ENCODE data around the gene MIEF2. TPM values are rescaled to one million over a fixed set of nuclear protein-coding genes. Genes with fewer than 3 reads are reported as not detected.

Gene MIEF2
- total RNA-seq, 2 experiments from 2014 or later = 3.3 to 5.2 TPM

DNA sequence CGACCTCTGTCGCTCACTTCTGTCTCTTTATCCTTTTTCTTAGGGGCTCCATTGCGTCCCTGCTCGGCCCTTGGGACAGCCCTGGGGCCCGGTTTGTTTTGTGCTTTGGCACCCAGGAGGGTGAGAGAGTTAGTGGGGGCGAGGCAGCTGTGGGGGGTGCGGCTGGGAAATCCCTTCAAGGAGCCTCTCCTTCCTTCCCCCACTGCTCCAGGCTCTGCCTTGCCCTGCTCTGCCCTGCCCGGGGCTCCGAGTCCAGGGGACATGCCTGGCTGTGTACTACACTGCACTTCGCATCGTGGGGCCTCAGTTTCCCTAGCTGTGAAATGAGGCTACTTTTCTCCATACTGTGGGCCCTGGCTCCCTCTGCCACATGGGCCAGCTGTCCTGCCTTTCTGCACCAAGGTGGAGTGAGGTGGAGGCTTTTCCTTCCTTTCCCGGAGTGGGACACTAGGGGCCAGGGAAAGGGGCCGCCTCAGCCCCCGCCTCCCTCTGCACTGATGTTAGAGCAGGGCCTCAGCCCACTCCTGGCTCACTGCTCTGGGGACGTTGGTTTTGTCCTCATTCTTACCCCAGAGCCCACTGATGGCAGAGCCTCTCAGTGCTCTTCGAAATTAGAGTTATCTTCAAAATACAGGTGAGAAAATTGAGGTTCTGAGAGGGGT, 34.0 kb upstream of the MIEF2 start:
- Mint-ChIP-seq H3K27me3 (no peaks in the 10 kb centered on the region), H3K36me3 (ENCODE audit: low read depth) (no peaks in the 10 kb centered on the region), H3K9me3 (ENCODE audit: low read depth) (no peaks in the 10 kb centered on the region), H3K27ac (peak overlapping the region; percentile 71), H3K4me1 (peaks cover 18% of the 10 kb centered on the region), H3K4me3 (peak overlapping the region; percentile 82)
- ATAC-seq = no peak
- POLR2A ChIA-PET = no interaction called here
- intact Hi-C loops (cut with DNase I, micrococcal nuclease) = loop anchor here in 1 of 2 experiments (5.0 kb wide), 1 partner anchor 44 kb away; the partner anchor contains the start of gene ALKBH5
- DNase-seq = peak; percentile 25
- CTCF ChIA-PET = interaction anchor here (0.6 kb wide), 1 partner anchor 42 kb away, joined by 6 read pairs; no protein-coding TSS in a partner anchor

- Mint-ChIP-seq H3K4me3 (no peak overlapping the region), H3K4me1 (peaks cover 18% of the 10 kb centered on the region), H3K27ac (no peak overlapping the region), H3K9me3 (ENCODE audit: low read depth) (no peaks in the 10 kb centered on the region), H3K36me3 (ENCODE audit: low read depth) (no peaks in the 10 kb centered on the region), H3K27me3 (no peaks in the 10 kb centered on the region)
- DNase-seq (no peak), ATAC-seq (no peak)
- ChIA-PET POLR2A (no interaction called here), CTCF (no interaction called here)
- intact Hi-C loops (cut with DNase I, micrococcal nuclease) = loop anchor here in 1 of 2 experiments (5.0 kb wide), 1 partner anchor 45 kb away; the partner anchor contains the start of gene ALKBH5
Observed at GRCh38 chr17:18227635-18228034, 32.8 kb upstream of the MIEF2 start.

DNA sequence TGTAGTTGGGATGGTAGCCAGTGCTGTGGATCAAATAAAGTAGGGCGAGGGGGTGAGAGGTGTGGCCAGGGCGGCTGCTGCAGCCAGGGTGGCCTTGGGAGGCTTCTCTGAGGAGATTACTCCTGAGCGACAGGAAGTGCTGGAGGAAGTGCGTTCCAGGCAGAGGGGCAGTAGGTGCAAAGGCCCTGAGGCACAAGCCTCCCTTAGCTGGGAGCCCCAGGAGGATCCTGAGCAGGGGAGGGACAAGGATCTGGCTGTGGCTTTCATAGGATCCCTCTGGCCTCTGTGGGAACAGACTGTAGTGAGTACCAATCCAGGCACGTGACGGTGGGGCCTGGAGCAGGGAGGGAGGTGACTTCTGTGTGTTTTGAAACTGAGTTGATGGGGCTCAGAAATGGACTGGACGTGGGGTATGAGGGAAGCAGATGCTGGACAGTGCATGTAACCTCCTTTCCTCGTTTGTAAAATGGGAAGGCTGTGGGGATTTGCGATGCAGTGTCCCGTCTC, 32.2 kb upstream of the MIEF2 start:
- no peak for ATAC-seq
- CTCF ChIA-PET = no interaction called here
- H3K27ac Mint-ChIP-seq = no peak overlapping the region
- no peak for DNase-seq
- no peaks in the 10 kb centered on the region for H3K36me3 Mint-ChIP-seq (ENCODE audit: low read depth)
- H3K4me1 Mint-ChIP-seq = peaks cover 18% of the 10 kb centered on the region
- intact Hi-C loops (cut with DNase I, micrococcal nuclease) = loop anchor here in 1 of 2 experiments (5.0 kb wide), 1 partner anchor 46 kb away; the partner anchor contains the start of gene ALKBH5
- H3K9me3 Mint-ChIP-seq (ENCODE audit: low read depth) = no peaks in the 10 kb centered on the region
- no peak overlapping the region for H3K4me3 Mint-ChIP-seq
- POLR2A ChIA-PET = no interaction called here
- no peaks in the 10 kb centered on the region for H3K27me3 Mint-ChIP-seq

DNA sequence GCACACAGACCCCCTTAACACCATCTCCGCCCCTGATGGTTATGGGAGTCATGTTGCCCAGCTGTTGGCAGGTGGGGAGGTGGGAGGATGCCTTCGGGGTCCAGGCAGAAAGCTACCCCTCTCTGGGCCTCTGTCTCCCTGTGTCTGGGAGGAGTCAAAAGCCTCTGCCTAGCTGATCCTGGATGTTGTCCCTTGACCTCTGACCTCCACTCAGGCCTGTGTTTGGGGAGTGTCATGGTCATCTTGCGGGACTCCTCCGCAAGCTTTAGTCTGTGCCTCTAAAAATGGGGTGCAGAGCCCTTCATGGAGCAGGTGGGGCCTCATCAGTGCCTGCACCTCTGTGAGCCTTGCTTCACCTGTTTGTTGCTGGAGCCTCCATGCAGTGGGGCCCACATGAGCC, 31.2 kb upstream of the MIEF2 start:
- no peak for DNase-seq
- intact Hi-C loops (cut with DNase I, micrococcal nuclease) = loop anchor here in 1 of 2 experiments (5.0 kb wide), 1 partner anchor 47 kb away; the partner anchor contains the start of gene ALKBH5
- Mint-ChIP-seq H3K4me3 (no peak overlapping the region), H3K27ac (no peak overlapping the region), H3K9me3 (ENCODE audit: low read depth) (no peaks in the 10 kb centered on the region), H3K27me3 (no peaks in the 10 kb centered on the region), H3K4me1 (peaks cover 18% of the 10 kb centered on the region), H3K36me3 (ENCODE audit: low read depth) (no peaks in the 10 kb centered on the region)
- no peak for ATAC-seq
- ChIA-PET POLR2A (no interaction called here), CTCF (interaction anchor here (1.0 kb wide), 1 partner anchor 11 kb away, joined by 3 read pairs; no protein-coding TSS in a partner anchor)

DNA sequence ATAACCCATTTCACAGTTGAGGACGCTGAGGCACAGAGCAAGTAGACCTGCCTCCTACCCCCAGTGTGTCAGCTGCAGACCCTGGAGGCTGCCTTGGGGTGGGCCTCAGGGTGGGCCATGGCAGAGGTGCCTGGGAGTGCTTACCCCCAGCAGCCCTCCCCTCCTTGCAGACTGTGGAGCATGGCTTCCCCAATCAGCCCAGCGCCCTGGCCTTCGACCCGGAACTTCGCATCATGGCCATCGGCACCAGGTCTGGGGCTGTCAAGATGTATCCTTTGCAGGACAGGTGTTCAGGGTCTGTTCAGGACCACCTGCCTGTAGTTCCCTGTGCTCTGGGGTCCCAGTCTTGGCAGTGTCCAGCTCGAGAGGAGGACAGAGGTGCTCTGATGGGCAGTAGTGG, 30.7 kb upstream of the MIEF2 start:
- no peaks in the 10 kb centered on the region for H3K9me3 Mint-ChIP-seq (ENCODE audit: low read depth)
- ChIA-PET POLR2A (no interaction called here), CTCF (interaction anchor here (1.0 kb wide), 1 partner anchor 12 kb away, joined by 3 read pairs; no protein-coding TSS in a partner anchor)
- H3K4me1 Mint-ChIP-seq = peaks cover 19% of the 10 kb centered on the region
- no peak overlapping the region for H3K4me3 Mint-ChIP-seq
- no peak for ATAC-seq
- no peak overlapping the region for H3K27ac Mint-ChIP-seq
- no peaks in the 10 kb centered on the region for H3K27me3 Mint-ChIP-seq
- DNase-seq = no peak
- peaks cover 2% of the 10 kb centered on the region for H3K36me3 Mint-ChIP-seq (ENCODE audit: low read depth)
- intact Hi-C loops (cut with DNase I, micrococcal nuclease) = loop anchor here in 1 of 2 experiments (5.0 kb wide), 1 partner anchor 47 kb away; the partner anchor contains the start of gene ALKBH5

DNA sequence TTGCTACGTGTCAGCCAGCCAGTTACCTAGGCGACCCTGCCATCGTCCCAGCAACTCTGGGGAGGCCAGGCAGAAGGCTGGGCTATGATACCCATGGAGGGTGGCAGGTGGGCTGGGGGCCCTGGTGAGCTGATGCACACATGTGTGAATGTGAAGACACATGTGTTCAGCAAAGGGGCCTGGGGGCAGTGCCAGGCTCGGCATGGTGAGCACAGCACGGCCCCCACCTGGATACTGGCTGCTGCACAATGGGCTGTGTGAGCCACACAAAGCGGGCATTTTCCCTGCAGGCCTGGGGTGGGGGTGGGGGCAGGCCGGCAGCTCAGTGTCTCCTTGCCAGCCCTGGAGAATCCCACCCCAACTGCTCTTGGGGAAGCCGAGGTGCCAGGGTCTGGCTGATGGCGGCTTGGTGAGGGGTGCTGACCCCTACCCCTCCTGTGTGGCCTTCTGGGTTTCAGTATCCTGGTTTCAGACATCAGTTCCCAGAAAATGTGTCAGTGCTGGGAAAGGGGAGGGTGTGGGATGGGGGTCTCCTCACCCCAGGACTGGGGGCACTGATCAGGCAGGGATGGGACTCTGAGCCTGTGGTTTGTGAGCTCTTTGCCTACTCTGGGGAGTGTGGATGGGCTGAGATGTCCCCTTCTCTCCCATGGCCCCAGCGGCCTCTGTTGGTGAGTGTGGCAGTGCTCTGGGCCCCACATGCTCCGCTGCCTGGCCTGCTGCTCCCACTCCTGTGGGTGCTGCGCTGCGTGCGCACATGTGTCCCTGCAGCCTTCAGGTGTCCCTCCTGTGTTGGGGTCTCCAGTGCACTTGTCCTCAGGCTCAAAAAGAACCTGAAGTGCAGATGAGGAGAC, 29.9 kb upstream of the MIEF2 start:
- H3K9me3 Mint-ChIP-seq (ENCODE audit: low read depth) = no peaks in the 10 kb centered on the region
- no peak overlapping the region for H3K27ac Mint-ChIP-seq
- no peaks in the 10 kb centered on the region for H3K27me3 Mint-ChIP-seq
- POLR2A ChIA-PET = no interaction called here
- intact Hi-C loops (cut with DNase I, micrococcal nuclease) = no loop called here
- peaks cover 21% of the 10 kb centered on the region for H3K4me1 Mint-ChIP-seq
- H3K4me3 Mint-ChIP-seq = no peak overlapping the region
- ATAC-seq (no peak), DNase-seq (no peak)
- peaks cover 6% of the 10 kb centered on the region for H3K36me3 Mint-ChIP-seq (ENCODE audit: low read depth)
- CTCF ChIA-PET = interaction anchor here (1.0 kb wide), 1 partner anchor 25 kb away, joined by 3 read pairs; no protein-coding TSS in a partner anchor

DNA sequence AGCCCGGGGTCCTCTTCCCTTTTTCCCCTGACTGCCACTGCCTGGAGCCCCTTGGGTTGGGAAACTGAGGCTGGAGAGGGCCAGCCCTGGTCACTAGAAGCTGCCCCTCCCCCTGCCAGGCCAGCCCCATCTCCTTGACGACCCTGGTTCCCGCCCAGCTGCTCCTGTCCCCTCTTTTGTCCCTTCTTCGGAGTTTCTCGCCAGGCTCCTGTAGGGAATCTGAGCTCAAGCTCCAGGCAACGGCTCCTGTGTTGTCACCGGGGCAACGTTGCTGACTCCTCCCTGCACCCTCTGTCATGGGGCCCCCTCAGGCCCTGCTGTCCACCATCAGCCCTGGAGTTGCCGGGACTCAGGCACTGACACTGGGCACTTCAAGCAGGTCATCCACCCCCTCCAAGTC, 29.3 kb upstream of the MIEF2 start:
- H3K4me1 Mint-ChIP-seq = peaks cover 28% of the 10 kb centered on the region
- H3K27ac Mint-ChIP-seq = no peak overlapping the region
- no peak overlapping the region for H3K4me3 Mint-ChIP-seq
- no peaks in the 10 kb centered on the region for H3K27me3 Mint-ChIP-seq
- H3K9me3 Mint-ChIP-seq (ENCODE audit: low read depth) = no peaks in the 10 kb centered on the region
- CTCF ChIA-PET = interaction anchor here (1.0 kb wide), 1 partner anchor 24 kb away, joined by 3 read pairs; no protein-coding TSS in a partner anchor
- intact Hi-C loops (cut with DNase I, micrococcal nuclease) = no loop called here
- ATAC-seq (no peak), DNase-seq (no peak)
- H3K36me3 Mint-ChIP-seq (ENCODE audit: low read depth) = peaks cover 6% of the 10 kb centered on the region
- POLR2A ChIA-PET = no interaction called here

DNA sequence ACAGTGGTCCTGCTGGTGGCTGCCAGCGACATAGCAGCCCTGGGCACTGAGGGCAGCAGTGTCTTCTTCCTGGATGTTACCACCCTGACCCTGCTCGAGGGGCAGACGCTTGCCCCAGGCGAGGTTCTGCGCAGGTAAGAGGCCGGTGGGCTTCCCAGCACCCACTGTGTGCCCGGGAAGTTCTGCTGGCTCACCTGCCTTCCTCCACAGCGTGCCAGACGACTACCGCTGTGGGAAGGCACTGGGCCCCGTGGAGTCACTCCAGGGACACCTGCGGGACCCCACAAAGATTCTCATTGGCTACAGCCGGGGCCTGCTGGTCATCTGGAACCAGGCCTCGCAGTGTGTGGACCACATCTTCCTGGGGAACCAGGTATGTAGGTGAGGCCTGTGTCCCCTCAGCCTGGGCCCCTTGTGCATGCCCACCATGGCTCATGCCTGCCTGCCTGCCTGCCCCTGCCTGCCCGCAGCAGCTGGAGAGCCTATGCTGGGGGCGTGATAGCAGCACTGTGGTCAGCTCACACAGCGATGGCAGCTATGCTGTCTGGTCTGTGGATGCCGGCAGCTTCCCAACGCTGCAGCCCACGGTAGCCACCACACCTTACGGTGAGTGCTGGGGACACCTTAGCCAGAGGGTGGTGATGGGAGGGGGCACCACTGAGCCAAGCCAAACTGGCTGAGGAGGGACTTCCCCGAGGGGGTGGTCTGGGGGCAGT, 26.5 kb upstream of the MIEF2 start:
- peaks cover 9% of the 10 kb centered on the region for H3K36me3 Mint-ChIP-seq (ENCODE audit: low read depth)
- peaks cover 16% of the 10 kb centered on the region for H3K4me1 Mint-ChIP-seq
- no peaks in the 10 kb centered on the region for H3K9me3 Mint-ChIP-seq (ENCODE audit: low read depth)
- CTCF ChIA-PET = no interaction called here
- H3K4me3 Mint-ChIP-seq = no peak overlapping the region
- no peaks in the 10 kb centered on the region for H3K27me3 Mint-ChIP-seq
- no peak for DNase-seq
- no peak for ATAC-seq
- no peak overlapping the region for H3K27ac Mint-ChIP-seq
- POLR2A ChIA-PET = no interaction called here
- intact Hi-C loops (cut with DNase I, micrococcal nuclease) = no loop called here

GRCh38 chr17:18234853-18235380, 25.5 kb upstream of the MIEF2 start:
- Mint-ChIP-seq H3K27me3 (no peaks in the 10 kb centered on the region), H3K4me1 (peaks cover 16% of the 10 kb centered on the region), H3K9me3 (ENCODE audit: low read depth) (no peaks in the 10 kb centered on the region), H3K4me3 (no peak overlapping the region), H3K36me3 (ENCODE audit: low read depth) (peaks cover 9% of the 10 kb centered on the region), H3K27ac (peak overlapping the region; percentile 74)
- CTCF ChIA-PET = no interaction called here
- POLR2A ChIA-PET = no interaction called here
- DNase-seq (no peak), ATAC-seq (no peak)
- intact Hi-C loops (cut with DNase I, micrococcal nuclease) = no loop called here

GRCh38 chr17:18235743-18236256, 24.7 kb upstream of the MIEF2 start:
- Mint-ChIP-seq H3K27me3 (no peaks in the 10 kb centered on the region), H3K36me3 (ENCODE audit: low read depth) (peaks cover 9% of the 10 kb centered on the region), H3K4me1 (peaks cover 16% of the 10 kb centered on the region), H3K27ac (peak overlapping the region; percentile 74), H3K4me3 (no peak overlapping the region), H3K9me3 (ENCODE audit: low read depth) (no peaks in the 10 kb centered on the region)
- POLR2A ChIA-PET = no interaction called here
- ATAC-seq = peak; percentile 91
- DNase-seq = peak; percentile 78
- CTCF ChIA-PET = no interaction called here
- intact Hi-C loops (cut with DNase I, micrococcal nuclease) = no loop called here

DNA sequence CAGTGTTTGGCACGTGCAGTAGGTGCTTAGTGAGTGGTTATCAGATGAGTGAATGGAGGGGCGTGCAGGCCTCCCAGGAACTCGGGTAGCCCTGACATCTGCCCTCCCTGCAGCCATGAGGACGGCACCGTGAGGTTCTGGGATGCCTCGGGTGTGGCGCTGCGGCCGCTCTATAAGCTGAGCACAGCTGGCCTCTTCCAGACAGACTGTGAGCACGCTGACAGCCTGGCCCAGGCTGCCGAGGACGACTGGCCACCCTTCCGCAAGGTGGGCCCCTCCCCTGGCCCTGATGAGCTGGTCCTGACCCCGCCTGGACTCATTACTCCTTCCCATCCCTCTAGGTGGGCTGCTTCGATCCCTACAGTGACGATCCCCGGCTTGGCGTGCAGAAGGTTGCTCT, 24.0 kb upstream of the MIEF2 start:
- ATAC-seq (no peak), DNase-seq (no peak)
- CTCF ChIA-PET = interaction anchor here (0.6 kb wide), 1 partner anchor 149 kb away, joined by 3 read pairs; no protein-coding TSS in a partner anchor
- Mint-ChIP-seq H3K4me3 (no peak overlapping the region), H3K27me3 (no peaks in the 10 kb centered on the region), H3K9me3 (ENCODE audit: low read depth) (no peaks in the 10 kb centered on the region), H3K27ac (peak overlapping the region; percentile 74), H3K4me1 (peaks cover 16% of the 10 kb centered on the region), H3K36me3 (ENCODE audit: low read depth) (peaks cover 9% of the 10 kb centered on the region)
- intact Hi-C loops (cut with DNase I, micrococcal nuclease) = no loop called here
- POLR2A ChIA-PET = no interaction called here

Data from activated CD4-positive, alpha-beta T cell treated with anti-CD3 and anti-CD28 coated beads for 36 hours (primary cell).